ENCODE data around the gene PLCB1.

Gene PLCB1

DNA sequence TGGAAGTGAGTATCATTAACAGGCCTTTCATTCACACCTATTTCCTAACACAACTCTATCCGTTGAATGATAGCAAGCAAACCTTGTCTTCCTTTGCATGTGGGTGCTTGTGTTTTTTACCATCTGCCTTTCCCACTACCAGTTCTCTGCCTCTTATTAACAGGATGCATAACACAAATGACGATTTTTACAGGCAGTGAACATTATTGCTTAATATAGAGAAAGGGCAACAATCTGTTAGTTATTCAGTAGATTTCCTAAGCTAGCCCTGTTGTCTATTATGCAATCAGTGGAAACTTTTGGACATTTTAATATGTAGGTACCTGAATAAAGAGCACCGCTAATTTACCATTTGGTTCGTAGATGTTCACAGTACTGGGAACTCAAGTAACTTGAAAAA lies 588.0 kb downstream of the PLCB1 start:
- no peak for DNase-seq (ENCODE audit: low spot score)

DNA sequence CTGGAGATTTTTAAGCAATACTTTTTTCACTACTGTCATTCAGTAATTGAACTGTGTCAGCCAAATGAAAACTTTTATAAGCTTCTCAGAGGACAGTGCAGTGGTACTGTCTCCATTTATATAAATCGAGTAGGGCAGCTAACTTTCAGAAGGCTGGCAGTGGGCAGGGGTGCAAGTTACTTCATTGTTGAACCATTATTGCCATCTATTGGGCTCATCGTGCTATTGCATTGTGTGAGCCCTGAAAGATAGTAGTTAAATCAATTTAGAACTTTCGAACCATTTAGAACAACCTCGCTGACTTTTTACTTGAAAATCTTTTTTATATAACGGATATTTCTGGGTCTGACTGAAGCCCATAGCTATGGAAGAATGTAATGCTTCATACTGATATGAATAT lies 589.0 kb downstream of the PLCB1 start:
- DNase-seq (ENCODE audit: low spot score): peak; percentile 60

DNA sequence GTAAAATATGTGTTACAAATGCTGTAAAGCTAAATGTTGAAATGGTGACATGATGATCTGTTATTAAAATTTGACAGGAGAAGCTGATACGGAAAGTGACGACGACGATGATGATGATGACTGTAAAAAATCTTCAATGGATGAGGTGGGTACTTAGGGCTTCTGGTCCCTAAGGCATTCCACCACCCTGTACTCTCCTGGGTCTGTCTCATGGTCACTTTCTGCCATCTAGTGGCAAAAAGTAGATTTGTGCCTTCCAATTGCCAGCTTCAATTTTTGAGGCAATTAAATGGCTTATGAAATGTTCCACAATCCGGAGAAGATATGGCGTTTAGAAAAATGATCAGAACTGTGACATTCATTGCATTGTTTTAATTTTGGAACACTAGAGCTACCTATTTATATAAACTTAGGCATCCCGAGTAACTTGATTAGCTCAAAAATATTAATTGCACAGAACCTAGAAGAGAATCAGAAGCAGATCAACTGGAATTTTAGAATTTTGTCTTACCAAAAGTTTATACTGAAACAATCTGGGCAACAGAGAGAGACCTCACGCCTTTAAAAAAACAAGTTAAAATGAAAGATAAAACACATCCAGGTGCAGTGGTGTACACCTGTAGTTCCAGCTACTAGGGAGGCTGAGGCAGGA lies 590.3 kb downstream of the PLCB1 start:
- peak; percentile 71 for DNase-seq (ENCODE audit: low spot score)

DNA sequence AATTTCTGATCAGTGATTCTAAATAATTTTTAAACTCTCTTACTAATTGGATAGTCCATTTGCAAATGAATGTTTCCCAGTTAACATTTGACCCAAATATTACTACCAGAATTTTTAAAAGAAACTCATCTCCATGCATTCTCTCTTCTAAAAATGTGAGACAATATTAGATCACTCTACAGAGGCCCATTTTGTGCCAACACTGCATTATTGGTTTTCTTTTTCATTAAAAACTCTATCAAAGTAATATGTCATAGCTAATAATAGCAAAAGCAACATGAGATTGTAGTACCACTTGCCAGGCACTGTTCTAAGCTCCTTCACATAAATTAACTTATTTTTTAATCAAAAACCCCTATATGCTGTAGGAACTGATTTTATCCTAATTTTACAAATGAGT lies 591.2 kb downstream of the PLCB1 start:
- no peak for DNase-seq (ENCODE audit: low spot score)

DNA sequence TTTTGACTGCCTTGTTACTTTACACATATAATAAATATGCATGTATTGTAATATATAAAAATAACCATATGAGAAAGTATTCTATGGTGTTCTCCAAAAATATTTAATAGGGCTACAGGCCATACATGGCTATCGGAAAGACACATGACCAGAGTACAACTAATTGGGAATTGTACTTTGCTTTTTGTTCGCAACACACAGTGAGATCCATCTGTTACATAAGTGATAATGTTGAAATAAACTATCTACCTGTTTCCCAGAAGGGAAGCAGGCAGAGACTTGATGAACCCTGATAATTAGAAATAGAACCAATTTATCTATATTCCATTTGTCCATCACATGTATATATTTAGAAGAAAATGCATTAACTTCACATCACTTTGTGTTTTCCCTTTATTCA lies 592.8 kb downstream of the PLCB1 start:
- DNase-seq (ENCODE audit: low spot score): no peak

DNA sequence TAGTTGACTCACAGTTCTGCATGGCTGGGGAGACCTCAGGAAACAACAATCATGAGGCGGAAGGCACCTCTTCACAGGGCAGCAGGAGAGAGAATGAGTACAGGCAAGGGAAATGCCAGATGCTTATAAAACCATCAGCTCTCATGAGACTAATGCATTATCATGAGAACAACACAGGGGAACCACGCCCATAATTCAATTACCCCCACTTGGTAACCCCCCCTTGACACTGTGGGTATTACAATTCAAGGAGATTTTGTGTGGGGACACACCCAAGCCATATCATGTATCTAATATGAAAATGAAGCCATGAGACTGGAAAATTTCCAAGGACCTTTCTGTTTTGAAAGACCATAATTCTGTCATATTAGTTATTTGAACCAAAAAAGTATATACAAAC lies 594.4 kb downstream of the PLCB1 start:
- no peak for DNase-seq (ENCODE audit: low spot score)

DNA sequence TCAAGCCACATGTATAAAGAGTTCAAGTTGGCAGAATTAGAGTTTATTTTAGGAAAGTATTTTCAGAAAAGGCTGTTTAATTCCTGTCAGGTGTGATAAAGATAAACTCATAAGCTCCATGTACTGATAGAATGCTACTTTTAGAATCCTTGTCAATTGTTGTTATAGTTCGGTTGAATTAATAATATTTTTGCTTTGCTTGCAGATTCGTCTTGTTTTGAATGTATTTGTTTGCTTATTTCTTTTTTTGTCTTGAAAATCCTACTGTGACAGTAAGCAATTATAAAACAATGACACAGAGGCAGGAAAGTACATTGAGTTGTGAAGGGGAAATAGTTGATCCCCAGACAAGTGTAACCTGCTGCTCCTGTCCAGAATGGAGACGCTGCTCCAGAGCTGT lies 602.9 kb downstream of the PLCB1 start:
- DNase-seq (ENCODE audit: low spot score): no peak

DNA sequence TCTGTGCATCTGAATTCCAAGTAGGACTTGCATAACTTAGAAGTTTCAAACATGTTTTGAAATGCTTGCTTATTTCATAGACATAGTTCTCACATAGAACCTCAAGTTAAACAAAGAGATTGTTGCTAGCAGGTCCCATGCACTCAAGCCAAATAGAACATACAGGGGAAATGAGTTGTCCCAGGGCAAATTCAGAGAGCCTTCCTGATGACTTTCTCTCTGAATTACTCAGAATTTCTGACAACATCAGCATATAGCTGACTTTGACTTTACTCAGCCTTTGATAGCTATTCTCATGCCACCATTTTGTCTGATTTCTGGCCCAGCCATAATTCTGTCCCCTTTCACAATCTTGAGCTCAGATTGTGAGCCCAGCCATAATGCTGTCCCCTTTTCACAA lies 603.6 kb downstream of the PLCB1 start:
- DNase-seq (ENCODE audit: low spot score): no peak

DNA sequence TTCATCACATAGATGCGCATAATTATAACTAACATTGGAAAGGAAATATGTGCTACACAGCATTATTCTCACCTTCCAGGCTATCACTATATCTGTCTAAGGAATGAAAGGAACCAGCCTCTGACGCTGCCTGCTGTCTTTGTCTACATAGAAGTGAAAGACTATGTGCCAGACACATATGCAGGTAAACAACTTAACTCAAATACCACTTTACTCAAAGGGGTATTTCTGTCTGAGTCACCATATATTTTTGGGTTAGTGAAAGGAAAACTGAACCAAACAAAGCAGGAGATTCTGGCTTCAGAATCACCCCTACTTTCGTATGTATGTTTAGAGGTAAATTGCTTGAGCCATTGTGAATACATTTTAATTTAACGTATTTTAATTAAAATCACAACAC lies 608.2 kb downstream of the PLCB1 start:
- DNase-seq (ENCODE audit: low spot score): no peak

DNA sequence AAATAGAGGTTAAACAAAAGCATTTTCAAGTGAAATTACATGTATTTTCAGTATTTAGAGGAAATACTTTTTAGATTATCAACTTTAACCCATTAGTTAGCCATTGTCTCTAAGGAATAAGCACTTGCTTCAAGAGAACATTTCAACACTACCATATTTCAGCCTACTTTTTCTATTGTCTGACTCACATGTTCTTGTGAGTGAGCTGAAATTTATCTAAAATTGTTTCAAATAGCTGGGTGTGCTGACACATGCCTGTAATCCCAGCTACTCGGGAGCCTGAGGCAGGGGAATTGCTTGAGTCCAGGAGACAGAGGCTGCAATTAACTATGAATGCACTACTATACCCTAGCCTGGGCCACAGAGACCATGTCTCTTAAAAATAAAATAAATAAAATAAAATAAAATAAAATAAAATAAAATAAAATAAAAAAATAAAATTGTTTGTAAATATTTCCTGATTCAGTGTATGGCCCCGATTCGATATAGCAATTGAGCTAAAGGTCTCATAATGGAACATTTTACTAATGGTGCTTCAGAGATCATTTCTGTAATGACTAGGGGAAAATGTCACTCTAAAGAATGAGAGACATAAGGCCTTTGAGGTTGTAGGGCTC lies 612.3 kb downstream of the PLCB1 start:
- DNase-seq (ENCODE audit: low spot score): no peak

DNA sequence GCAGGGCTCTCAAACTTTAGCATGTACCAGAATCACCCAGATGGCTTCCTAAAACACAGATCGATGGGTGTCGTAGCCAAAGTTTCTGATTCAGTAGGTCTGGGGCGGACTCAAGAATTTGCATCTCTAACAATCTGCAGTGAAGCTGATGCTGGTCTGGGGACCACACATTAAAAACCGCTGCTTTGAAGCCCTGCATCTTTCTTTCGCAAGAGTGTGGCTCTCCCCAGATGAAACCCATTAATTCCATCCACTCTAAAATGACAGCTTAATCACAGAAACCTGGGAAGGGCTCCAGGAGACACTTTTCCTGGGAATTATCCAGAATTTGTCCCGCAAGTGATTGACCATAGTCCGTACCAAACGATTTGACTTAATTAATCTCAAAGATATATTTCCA lies 617.0 kb downstream of the PLCB1 start:
- DNase-seq (ENCODE audit: low spot score): no peak

DNA sequence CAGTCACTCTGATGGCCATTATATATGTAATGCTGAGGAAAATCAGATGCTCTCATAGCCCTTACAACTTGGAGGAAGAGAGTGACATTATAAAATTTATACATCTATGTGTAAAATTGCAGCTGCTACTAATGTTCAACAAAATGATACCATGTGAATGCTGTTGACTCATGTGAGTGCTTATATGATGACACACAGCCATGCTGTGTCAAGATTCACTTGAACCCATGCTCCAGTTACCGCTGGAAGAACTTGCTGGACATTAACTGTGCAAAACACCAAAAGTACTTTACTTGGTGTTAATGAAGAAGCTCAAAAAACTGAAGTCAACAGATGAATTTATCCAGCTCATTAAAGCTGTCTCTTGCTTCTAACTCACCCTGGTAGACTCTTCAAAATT lies 617.9 kb downstream of the PLCB1 start:
- DNase-seq (ENCODE audit: low spot score): peak; percentile 52

DNA sequence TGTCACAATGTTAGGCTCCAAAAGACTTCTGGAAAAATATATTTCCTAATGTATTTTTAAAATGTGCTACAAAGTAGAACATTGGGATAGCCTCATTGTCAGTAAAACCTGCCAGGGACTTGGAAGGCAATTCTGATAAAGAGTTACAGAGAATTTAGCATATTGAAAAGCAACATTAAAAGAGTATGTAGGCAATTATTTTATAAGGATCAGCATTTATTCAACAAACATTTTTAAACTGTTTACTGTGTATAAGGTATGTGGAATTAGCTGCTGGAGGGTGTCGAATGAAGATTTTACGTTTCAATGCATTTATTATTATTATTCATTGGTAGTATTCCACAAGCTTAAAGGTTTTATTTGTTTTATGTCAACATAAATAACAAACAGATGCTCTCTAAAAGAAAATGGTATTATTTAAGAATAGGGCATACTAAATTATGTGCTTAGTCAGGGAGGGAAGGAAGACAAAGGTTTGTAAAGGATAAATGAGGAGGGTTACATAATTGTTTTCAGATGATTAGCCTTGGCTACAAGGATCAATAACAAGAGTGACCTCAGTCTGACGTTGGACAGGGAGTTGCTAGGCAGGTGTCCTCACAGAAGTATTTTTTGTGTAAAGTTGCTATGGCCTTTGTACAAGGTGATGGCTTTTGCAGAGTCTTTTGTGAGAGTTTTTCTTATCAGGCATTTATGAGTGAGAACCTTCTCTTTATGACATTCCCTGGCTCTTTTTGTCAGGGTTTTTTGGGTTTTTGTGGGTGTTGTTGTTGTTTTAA lies 623.5 kb downstream of the PLCB1 start:
- peak; percentile 13 for DNase-seq (ENCODE audit: low spot score)

DNA sequence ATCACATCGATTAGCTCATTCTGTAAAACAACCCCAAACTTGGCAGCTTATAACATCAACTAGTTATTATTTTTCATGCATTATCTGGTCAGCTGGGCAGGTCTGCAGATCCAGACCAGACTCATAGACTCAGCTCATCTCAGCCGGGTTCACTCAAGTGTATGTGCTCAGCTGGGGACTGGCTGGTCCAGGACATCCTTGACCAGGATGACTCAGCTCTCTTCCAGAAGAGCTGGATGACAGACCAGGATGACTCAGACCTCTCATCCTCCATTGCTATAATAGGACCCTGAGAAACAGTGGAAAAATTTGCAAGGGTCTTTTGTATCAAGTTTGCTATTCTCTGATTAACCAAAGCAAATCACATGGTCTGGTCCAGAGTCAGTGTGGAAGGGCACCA lies 624.3 kb downstream of the PLCB1 start:
- peak; percentile 94 for DNase-seq (ENCODE audit: low spot score)

DNA sequence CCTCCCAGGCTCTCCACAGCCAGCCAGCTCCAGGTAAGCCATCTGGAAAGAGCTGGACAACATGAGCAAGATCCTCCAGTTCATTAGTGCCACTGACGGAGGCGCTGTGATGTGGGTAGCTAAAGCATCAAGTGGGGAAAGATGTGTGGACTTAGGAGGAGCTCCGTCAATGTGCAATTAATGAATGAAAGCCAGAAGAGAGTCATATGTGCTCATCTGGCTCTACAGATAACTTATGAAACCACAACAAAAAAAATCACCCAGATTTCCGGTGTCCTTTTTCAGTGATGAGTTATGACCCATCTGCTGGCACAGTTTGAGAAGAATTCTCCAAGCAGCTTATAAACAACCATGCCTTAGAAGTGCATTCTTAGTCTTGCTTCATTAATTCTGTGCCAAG lies 625.1 kb downstream of the PLCB1 start:
- peak; percentile 83 for DNase-seq (ENCODE audit: low spot score)

DNA sequence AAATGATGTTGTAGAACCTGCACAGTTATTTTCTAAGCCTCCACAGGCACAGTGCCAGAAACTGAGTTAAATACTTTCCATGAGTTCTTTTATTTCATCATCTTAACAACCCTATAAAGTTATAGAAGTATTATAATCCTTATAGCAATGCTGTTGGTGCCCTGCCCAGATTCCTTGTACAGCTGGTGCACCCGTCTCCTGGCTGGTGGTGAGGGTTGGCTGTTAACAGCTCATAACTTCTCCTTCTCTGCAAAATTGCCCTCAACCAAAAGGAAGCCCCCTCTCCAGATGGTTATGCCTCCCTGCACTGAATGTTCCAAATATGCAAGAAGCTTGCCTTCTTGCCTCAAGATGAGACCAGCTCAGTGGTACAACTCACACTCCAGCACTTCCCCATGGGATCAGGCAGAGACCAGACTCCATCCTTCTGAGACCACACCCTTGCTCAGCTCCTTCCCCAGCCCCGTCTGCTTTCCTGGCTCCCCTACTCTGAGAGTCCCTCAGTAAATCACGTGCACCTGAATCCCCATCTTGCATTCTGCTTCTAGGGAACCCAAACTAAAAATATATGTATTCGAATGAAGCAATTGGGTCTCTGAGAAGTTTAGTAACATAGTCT lies 632.4 kb downstream of the PLCB1 start:
- DNase-seq (ENCODE audit: low spot score): no peak

DNA sequence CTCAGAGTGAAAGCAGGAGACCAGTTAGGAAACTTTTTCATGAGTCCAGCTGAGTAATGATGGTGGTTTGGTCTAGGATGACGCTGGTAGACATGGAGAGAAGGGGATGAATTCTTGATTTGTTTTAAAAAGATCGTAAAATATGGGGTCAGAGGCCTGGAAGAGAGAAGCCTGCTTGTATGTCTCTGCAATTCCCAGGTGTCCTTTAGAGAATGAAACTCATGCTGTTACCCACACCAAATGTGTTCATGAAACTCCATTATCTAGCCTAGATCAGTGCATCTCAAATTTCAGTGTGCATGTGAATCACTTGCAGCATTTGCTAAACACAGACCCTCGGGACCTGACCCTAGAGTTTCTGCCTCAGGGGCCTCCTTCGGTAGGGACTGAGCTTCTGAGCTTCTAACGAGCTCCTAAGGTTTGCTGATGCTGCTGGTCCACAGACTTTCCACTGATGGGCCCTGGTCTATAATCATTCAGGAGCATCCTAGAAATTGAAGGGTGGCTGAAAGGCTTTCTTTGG lies 634.9 kb downstream of the PLCB1 start:
- no peak for DNase-seq (ENCODE audit: low spot score)

DNA sequence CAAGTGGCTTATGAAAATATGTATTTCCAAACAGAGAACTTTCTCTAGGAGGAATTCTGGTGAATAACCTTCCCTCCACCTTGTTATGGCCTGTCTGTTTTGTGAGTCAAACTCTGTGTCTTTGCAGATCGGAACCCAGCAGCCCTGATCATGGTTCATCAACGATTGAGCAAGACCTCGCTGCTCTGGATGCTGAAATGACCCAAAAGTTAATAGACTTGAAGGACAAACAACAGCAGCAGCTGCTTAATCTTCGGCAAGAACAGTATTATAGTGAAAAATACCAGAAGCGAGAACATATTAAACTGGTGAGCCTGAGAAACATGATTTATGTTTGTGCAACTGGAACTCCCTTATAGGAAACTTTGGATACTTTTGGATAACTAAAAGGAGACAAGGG lies 642.3 kb downstream of the PLCB1 start:
- no peak for DNase-seq (ENCODE audit: low spot score)

DNA sequence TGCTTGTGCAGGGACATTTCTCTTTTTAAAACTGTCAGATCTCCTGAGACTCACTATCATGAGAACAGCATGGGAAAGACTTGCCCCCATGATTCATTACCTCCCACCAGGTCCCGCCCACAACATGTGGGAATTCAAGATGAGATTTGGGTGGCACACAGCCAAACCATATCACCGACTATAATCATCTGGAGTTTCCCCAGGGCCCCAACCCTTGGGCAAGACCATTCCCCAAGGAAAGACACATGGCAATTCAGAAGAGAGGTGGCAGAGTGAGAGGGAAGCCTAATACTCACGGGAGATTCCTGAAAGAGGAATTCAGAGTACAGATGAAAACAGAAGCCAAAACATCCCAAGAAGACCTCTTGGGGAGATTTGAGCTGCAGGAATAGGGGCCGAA lies 645.8 kb downstream of the PLCB1 start:
- no peak for DNase-seq (ENCODE audit: low spot score)

DNA sequence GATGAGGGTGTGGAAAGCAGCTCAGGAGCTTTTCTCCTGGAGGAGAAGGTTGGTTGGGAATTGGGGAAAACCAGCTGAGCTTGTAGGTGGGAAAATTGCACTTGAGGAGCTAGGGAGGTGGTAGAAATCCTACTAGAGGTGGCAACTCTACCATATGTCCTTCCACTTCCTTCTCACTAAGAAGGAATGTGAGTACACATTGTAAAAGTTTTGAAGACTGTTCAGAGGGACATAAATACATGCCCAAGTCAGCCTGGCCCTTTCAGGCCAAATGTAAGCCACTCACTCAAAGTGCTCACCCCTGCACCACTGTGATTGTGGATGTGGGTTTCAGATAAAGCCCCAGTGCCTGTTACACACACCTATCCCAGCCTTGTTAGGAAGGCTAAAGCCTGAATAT lies 646.3 kb downstream of the PLCB1 start:
- DNase-seq (ENCODE audit: low spot score): no peak

DNA sequence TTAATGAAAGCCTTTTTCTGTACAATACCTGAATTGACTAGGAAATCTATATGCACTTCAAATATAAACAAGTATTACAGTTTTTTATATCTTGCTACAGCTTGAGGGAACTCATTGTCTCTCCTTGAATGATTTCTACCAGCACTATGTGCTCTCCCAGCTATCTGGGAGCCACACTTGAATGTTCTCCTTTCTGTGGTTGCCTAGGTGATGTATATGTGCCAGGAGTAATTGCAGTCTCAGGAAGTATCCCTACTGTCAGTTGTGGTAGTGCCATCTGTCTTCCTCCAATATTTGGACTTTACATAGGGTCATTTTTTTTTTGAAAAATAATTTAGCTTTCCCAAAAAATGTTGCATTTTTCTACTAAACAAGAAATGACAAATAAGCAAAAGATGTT lies 648.8 kb downstream of the PLCB1 start:
- DNase-seq (ENCODE audit: low spot score): no peak

DNA sequence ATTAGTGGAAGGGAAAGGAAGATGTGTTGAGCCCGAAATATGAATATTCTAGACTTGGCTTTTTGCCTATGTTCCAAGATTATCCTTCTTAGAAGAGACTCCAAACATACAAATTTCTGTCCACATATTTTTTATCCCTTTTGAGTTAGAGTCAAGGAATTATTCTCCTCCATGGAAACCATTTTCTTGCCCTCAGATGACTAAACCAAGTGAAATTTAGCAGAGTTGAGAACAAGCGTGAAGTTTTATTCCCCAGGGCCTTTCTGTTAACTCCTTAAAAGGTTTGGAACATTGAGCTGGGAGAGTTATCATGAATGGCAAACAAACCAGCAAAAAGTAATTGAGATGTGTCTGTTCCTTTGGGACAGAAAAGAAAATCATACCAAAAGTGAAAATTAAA lies 650.7 kb downstream of the PLCB1 start:
- DNase-seq (ENCODE audit: low spot score): no peak

DNA sequence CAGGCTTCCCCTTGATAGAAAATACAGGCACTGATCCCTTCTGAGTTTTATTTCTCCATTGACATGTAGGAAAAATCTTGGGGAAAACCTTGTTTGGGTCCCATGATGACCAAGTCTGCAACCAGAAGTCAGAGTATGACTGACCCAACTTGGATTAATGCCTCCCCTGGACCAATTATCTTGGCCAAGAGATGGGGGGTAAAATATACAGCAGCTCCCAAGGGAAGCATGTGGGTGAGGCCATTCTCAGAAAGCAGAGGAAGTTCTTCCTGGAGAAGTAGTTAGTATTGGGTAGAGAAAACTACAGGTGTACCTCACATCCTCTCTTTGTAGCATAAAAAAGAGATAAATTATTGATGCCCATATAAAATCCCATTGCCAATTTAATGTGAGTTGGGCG lies 651.7 kb downstream of the PLCB1 start:
- DNase-seq (ENCODE audit: low spot score): no peak

All from kidney tubule cell (primary cell).